Transverse colon (tissue), 4 donors: ENCODE measurements around the gene USP24. TPM values are rescaled to one million over a fixed set of nuclear protein-coding genes. Genes with fewer than 3 reads are reported as not detected.

Experiments
- DNase-seq: peaks from one replicate; pipeline ENCODE4 v3.0.0-alpha.2; 2019
- H3K27ac ChIP-seq, 4 donors: fragments of 200-600 bp; sonication (generic); 2 replicates each; pipeline ENCODE4 v1.5.1; 2016 to 2018; ENCODE audit warnings: inconsistent platforms in 4 of 4
- H3K27me3 ChIP-seq: fragments of 200-600 bp; sonication (generic); 2 replicates; pipeline ENCODE4 v1.5.1; 2017; ENCODE audit warnings: inconsistent platforms
- H3K36me3 ChIP-seq, 4 donors: fragments of 200-600 bp; sonication (generic); 2 replicates each; pipeline ENCODE4 v1.5.1; 2017 to 2019; ENCODE audit warnings: inconsistent platforms in 4 of 4
- H3K4me1 ChIP-seq, 4 donors: fragments of 200-600 bp; sonication (generic); 2 replicates each; pipeline ENCODE4 v1.5.1; 2017 to 2020; ENCODE audit warnings: inconsistent platforms in 4 of 4
- H3K4me3 ChIP-seq, 4 donors: fragments of 200-600 bp; sonication (generic); 1 replicate in 1 of 4; 2 replicates in 3 of 4; pipeline versions ENCODE4 v1.5.1 to v1.6.1; 2017 to 2019; ENCODE audit warnings: inconsistent platforms in 4 of 4
- H3K9me3 ChIP-seq, 2 donors: fragments of 200-600 bp; sonication (generic); 2 replicates each; pipeline ENCODE4 v1.5.1; 2017 to 2019; ENCODE audit warnings: inconsistent platforms in 2 of 2
- CTCF ChIP-seq, 5 experiments: fragments of 200-600 bp in 3 of 5; fragments of 450-650 bp in 2 of 5; sonication (generic) in 3 of 5; IDR thresholded peaks; 1 replicate in 2 of 5; 2 replicates in 3 of 5; pipeline ENCODE4 v1.5.1; 2016 to 2017; ENCODE audit warnings: antibody characterized with exemption in 5 of 5, inconsistent platforms in 3 of 5, mild to moderate bottlenecking in 2 of 5, moderate library complexity in 1 of 5
- EP300 ChIP-seq: sonication (generic); formaldehyde crosslinking; IDR thresholded peaks from one replicate; pipeline ENCODE4 v1.6.1; 2017; ENCODE audit warnings: antibody characterized with exemption, low read depth
- POLR2A ChIP-seq: fragments of 450-650 bp; IDR thresholded peaks from one replicate; pipeline ENCODE4 v1.6.1; 2016; ENCODE audit warnings: antibody characterized with exemption, mild to moderate bottlenecking, moderate library complexity
- POLR2AphosphoS5 ChIP-seq, 3 donors: sonication (generic); formaldehyde crosslinking; IDR thresholded peaks; one replicate each; pipeline ENCODE4 v1.6.1; 2016; ENCODE audit warnings: antibody characterized with exemption in 3 of 3
- WGBS, 2 donors: methylation state at CpG; one replicate each; pipeline ENCODE4 v1.1.5; 2018; ENCODE audit warnings: low coverage in 1 of 2; 5-methylcytosine and 5-hydroxymethylcytosine counted together
- in situ Hi-C, 4 donors: fragments of 200-750 bp; cut with MboI; loops; one replicate each; pipeline versions ENCODE4 v1.15.0 to v1.15.1; 2017; ENCODE audit warnings: low sequenced_read_pairs in 3 of 4, low pct_ligation_motif_present in 1 of 4, low pct_unique_long_range_greater_than_20kb in 1 of 4
- intact Hi-C: fragments of 100-400 bp; cut with DNase I; formaldehyde crosslinking; loops from one replicate; pipeline ENCODE4 v1.15.1; 2023; ENCODE audit warnings: low total_unique reads
- total RNA-seq, 4 donors: library from RNA; depleted of rRNA; stranded (reverse); fragments of >200 nt; gene quantifications; one replicate each; pipeline ENCODE4 v1.1.0, GENCODE V29; 2016

The USP24 gene
- total RNA-seq, 4 donors from 2014 or later: 30.7 to 79.4 (median 48.9) TPM

GRCh38 chr1:55047611-55048010, 167.6 kb downstream of the USP24 start:
- no peaks in the 10 kb centered on the region for H3K4me1 ChIP-seq
- H3K27me3 ChIP-seq: no peaks in the 10 kb centered on the region
- TF ChIP-seq POLR2AphosphoS5 (IDR thresholded peaks at IDR 0.05) (no peak), EP300 (no peak), CTCF (IDR thresholded peaks at IDR 0.05) (no peak), POLR2A (no peak)
- H3K36me3 ChIP-seq: no peaks in the 10 kb centered on the region
- no peak for DNase-seq
- H3K9me3 ChIP-seq: no peaks in the 10 kb centered on the region
- intact Hi-C loops (no loop called here), in situ Hi-C loops (no loop called here)
- no peak overlapping the region for H3K4me3 ChIP-seq
- 88% methylated on average over 3 of the region's 3 CpGs; no CpG with 5 or more reads in 1 of the 2 donors for WGBS, 2 donors
- H3K27ac ChIP-seq: no peak overlapping the region

- no peaks in the 10 kb centered on the region for H3K4me1 ChIP-seq
- in situ Hi-C loops (no loop called here), intact Hi-C loops (no loop called here)
- no peak overlapping the region for H3K4me3 ChIP-seq
- H3K27me3 ChIP-seq: no peaks in the 10 kb centered on the region
- no peaks in the 10 kb centered on the region for H3K9me3 ChIP-seq
- no peak overlapping the region for H3K27ac ChIP-seq
- no peaks in the 10 kb centered on the region for H3K36me3 ChIP-seq
- TF ChIP-seq EP300 (no peak), POLR2A (no peak), CTCF (IDR thresholded peaks at IDR 0.05) (no peak), POLR2AphosphoS5 (IDR thresholded peaks at IDR 0.05) (no peak)
- no peak for DNase-seq
- WGBS, 2 donors: 64 to 85% methylated on average over 2 to 4 of the region's 4 CpGs
Observed at GRCh38 chr1:55046871-55047270, 168.3 kb downstream of the USP24 start.

GRCh38 chr1:55045430-55045829, 169.7 kb downstream of the USP24 start:
- TF ChIP-seq POLR2AphosphoS5 (IDR thresholded peaks at IDR 0.05) (no peak), CTCF (IDR thresholded peaks at IDR 0.05) (no peak), POLR2A (no peak), EP300 (no peak)
- no peaks in the 10 kb centered on the region for H3K36me3 ChIP-seq
- no peak overlapping the region for H3K4me3 ChIP-seq
- H3K4me1 ChIP-seq: peaks cover 0 to 5% (median 0%) of the 10 kb centered on the region in 4 donors
- in situ Hi-C loops (no loop called here), intact Hi-C loops (no loop called here)
- no peak for DNase-seq
- no peaks in the 10 kb centered on the region for H3K9me3 ChIP-seq
- WGBS, 2 donors: 93 to 98% methylated on average over 7 to 10 of the region's 10 CpGs
- peaks cover 7% of the 10 kb centered on the region for H3K27me3 ChIP-seq
- H3K27ac ChIP-seq: no peak overlapping the region

GRCh38 chr1:55044617-55045397, 170.4 kb downstream of the USP24 start:
- no peak overlapping the region for H3K4me3 ChIP-seq
- DNase-seq: no peak
- WGBS, 2 donors: 85 to 89% methylated on average over 4 to 15 of the region's 15 CpGs
- in situ Hi-C loops (no loop called here), intact Hi-C loops (no loop called here)
- no peaks in the 10 kb centered on the region for H3K9me3 ChIP-seq
- no peaks in the 10 kb centered on the region for H3K36me3 ChIP-seq
- peaks cover 13% of the 10 kb centered on the region for H3K27me3 ChIP-seq
- TF ChIP-seq CTCF (IDR thresholded peaks at IDR 0.05): no peak
- TF ChIP-seq EP300: no peak
- TF ChIP-seq POLR2AphosphoS5 (IDR thresholded peaks at IDR 0.05): no peak
- TF ChIP-seq POLR2A: no peak
- peaks cover 0 to 9% (median 3%) of the 10 kb centered on the region in 4 donors for H3K4me1 ChIP-seq
- H3K27ac ChIP-seq: no peak overlapping the region
